Esophagus muscularis mucosa (tissue), 4 donors: ENCODE results near the gene ST7.

Experiments
- CTCF ChIP-seq, 3 experiments: fragments of 200-600 bp in 2 of 3; fragments of 450-650 bp in 1 of 3; sonication (generic) in 2 of 3; IDR thresholded peaks; one replicate each; pipeline ENCODE4 v1.5.1; 2017 to 2019; ENCODE audit warnings: antibody characterized with exemption in 3 of 3, mild to moderate bottlenecking in 2 of 3, moderate library complexity in 1 of 3
- EP300 ChIP-seq: sonication (generic); formaldehyde crosslinking; IDR thresholded peaks from one replicate; pipeline ENCODE4 v1.6.1; 2017; ENCODE audit warnings: antibody characterized with exemption
- POLR2A ChIP-seq: fragments of 450-650 bp; IDR thresholded peaks from one replicate; pipeline ENCODE4 v1.6.1; 2017; ENCODE audit warnings: antibody characterized with exemption, moderate library complexity, mild to moderate bottlenecking, low read depth
- POLR2AphosphoS5 ChIP-seq, 2 donors: sonication (generic); formaldehyde crosslinking; IDR thresholded peaks; one replicate each; pipeline ENCODE4 v1.6.1; 2017; ENCODE audit warnings: antibody characterized with exemption in 2 of 2

GRCh38 chr7:117082647-117083046 is 129.3 kb downstream of the ST7 start:
- TF ChIP-seq CTCF (IDR thresholded peaks at IDR 0.05), result no peak
- TF ChIP-seq POLR2AphosphoS5 (IDR thresholded peaks at IDR 0.05), result no peak
- TF ChIP-seq EP300, result no peak
- no peak for TF ChIP-seq POLR2A
